ENCODE results near the gene MAML2.

DNA sequence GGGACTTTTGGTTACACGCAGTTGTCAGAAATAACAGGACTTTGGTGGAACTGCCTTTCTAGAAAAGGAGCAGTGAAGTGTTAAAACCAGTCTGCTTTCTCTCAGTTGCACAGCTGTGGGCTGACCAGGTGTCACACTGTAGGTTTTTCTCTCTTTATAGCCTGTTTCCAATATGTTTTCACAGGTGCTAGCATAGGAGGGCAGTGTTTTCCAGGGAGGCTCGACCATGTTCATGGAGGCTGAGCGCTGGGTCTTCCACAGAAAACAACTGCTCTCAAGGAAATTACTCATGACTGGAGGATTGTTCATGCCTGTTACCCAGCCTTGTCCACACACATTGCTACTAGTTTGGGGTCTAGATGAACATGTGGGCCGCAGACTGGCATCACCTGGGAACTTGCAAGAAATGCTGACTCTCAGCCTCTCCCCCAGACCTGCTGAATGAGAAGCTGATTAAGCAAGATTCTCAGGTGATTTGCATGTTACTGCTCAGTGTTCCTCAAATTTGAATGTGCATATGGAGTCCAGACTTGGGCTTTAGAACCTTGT lies 157.7 kb downstream of the MAML2 start:
- TF ChIP-seq POLR2A (IDR thresholded peaks at IDR 0.05) (no peak), CTCF (IDR thresholded peaks at IDR 0.05) (no peak)
